Activated CD4-positive, alpha-beta T cell treated with anti-CD3 and anti-CD28 coated beads, Interleukin-2, Interleukin-4, amounts not matched to agents 100 ng/mL and 50 ng/mL, durations not matched to agents 16 hours and 8 hours (primary cell): ENCODE data around the gene SMARCA2.

Source experiments
- DNase-seq: peaks from one replicate; pipeline ENCODE4 v3.0.0-alpha.2; 2020; ENCODE audit warnings: low spot score

Gene SMARCA2

GRCh38 chr9:2015581-2016407 lies 647 bp downstream of the SMARCA2 start:
- DNase-seq = peak; percentile 43

GRCh38 chr9:2016408-2017330 lies 1.5 kb downstream of the SMARCA2 start:
- peak; percentile 50 for DNase-seq

DNA sequence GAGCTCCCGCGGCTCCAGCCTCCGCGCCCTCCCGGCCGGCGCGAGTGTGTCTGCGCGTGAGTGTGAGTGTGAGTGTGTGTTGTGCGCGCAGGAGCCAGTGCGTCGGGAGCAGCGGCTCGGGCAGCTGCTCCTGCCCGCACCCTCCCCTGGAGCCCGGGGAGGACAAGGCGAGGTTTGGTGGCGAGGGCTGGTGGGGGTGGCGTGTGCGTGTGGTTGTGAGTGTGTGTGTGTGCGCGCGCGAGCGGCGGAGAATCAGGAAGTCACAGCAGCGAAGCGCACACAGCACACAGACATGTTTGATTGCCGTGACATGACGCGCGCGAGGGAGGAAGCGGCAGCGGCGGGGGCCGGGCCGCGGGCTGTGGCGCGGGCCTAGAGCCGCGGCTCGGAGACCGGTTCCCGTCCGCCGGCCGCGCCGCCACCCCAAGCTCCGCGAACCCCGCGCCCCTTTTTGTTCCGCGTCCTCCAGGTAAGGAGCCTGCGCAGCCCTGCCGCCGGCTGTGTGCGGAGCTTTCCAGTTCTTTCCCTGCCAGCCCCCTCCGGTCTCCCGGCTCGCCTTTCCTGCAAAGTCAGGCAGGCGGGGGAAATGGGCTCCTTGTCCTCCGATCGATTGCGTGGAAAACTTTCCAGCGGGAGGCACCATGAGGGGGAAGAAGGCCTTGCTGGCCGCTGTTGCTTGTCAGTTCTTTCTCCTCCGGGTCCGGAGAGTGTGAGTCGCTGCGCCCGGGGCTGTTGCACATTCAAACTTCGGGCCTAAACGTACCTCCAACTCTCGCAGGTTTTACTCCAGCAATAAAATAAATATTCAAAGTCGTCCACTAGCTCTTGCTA lies 2.4 kb downstream of the SMARCA2 start:
- peak; percentile 58 for DNase-seq

- peak; percentile 17 for DNase-seq
Observed at GRCh38 chr9:2018162-2018643, 3.1 kb downstream of the SMARCA2 start.

DNA sequence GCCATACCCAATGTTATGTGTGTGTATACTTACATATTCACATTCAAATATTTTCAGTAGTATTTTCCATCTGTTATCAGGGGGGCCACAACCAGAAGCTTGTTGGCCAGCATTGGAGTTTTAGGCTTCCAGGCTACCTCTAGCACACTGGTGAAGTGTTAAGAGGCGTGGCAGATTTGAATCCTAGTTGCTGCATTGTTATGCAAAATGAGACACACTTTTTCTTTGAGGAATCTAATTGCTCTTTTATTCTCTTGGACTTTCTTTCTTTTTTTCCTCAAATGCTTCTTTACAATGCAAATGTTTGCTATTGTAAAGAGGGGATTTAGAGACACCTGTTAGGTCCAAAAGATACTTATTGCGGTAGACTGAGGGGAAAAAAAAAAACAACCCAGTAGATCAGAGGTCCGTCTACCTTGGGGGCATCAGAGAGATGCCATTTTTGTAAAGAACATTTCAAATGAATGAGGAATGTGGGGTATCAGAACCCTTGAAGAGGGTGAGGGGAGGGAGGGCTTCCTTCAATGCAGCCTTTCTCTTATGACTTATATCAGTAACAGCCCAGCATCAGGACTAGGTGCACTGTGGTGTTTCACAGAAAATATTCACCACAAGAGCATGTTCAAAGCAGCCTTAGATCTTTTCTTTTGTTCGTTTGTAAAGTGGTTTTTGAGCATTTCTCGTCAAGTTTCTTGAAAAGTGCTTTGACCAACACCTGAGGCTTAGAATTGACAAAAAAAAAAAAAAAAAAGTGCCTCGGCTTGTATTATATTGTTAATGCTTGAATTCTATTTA lies 3.8 kb downstream of the SMARCA2 start:
- peak; percentile 65 for DNase-seq

DNA sequence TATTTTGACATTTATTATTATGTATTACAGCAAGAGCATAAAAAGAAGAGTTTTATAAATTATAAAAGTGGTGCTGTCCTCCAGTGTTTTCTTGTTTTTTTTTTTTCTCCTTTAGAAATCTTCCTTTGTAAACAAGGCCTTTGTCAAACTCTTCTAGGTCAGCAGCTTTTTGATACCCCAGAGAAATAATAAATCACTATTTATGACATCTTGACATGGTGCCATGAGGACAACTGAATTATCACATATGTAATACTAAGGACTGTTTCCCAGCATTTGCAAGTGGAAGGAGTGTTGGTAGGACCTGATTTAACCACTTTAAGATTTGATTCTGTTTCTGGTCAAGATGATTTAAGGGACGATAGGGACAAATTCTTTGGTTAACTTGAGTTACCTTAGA lies 4.6 kb downstream of the SMARCA2 start:
- no peak for DNase-seq

- no peak for DNase-seq
Observed at GRCh38 chr9:2021731-2022130, 6.6 kb downstream of the SMARCA2 start.

DNA sequence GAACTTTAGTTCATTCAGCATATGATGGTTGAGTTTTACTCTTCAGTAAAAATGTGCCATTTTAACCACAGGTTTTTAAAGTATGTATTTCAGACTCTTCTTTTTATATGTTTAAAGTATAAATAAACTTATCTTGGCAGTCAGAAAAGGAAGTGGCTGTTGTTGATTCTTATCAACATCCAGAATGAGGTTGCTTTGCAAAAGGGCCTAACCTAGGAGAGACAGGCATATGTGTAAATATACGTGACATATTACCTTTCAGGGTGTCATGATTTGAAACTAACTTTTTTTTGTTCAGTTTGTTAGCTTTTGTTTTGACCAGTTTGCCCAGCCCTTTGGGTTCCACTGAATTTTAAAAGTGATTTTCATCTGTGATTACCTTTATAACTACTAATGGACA lies 7.4 kb downstream of the SMARCA2 start:
- peak; percentile 68 for DNase-seq

DNA sequence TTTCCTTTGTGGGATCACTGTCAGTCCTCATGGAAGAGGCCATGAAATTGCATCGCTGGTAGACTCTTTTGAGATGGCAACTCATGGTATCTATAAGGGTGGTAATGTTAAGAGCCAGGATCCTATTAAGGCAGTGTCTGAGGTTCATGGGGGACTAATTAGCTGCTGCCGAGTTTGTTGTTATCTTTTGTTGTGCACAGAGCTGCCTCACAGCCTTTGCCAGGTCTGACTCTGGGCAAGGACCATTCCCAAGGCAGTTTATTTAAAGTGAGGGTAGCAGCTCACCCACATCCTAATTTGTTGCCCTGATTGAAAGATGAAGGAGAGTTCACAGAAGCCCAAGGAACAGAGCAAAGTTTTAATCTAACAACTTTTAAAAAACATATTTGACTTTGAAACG lies 7.9 kb downstream of the SMARCA2 start:
- DNase-seq = no peak

GRCh38 chr9:2023532-2023931 lies 8.4 kb downstream of the SMARCA2 start:
- peak; percentile 73 for DNase-seq

GRCh38 chr9:2024888-2025782 lies 10.0 kb downstream of the SMARCA2 start:
- DNase-seq = no peak

GRCh38 chr9:2026220-2026997 lies 11.3 kb downstream of the SMARCA2 start:
- no peak for DNase-seq

- no peak for DNase-seq
Observed at GRCh38 chr9:2027543-2028160, 12.5 kb downstream of the SMARCA2 start.

DNA sequence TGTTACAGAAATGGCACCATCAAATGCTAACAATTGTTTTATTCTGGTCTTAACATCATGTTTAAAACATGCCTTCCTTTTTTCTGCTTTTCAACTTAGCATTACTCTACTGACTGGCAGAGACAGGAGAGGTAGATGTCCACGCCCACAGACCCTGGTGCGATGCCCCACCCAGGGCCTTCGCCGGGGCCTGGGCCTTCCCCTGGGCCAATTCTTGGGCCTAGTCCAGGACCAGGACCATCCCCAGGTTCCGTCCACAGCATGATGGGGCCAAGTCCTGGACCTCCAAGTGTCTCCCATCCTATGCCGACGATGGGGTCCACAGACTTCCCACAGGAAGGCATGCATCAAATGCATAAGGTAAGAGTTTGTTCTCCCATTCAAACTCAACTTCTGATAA lies 13.7 kb downstream of the SMARCA2 start:
- no peak for DNase-seq

DNA sequence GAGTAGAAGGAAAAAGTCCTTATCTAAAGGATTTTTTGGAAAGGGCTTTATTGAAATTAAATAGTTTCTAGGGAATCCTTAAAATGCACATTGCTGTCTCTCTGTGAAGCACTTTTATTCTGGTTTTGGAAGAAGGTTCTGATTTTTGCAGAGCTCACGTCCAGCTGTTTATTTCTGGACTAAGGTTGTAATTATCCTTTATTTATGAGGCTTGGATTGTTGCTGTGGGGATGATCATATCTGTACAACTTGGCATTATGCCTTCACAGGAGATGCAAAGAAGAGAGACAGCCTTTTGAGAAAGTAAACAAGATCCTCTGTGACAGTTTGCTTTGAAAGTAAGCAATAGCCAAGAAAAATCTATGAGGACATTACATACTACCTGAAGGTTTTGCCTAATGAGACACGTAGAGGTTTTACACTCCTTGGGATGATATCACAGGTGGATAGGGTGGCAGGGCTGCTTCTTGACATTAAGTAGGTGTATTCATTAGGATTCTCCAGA lies 14.6 kb downstream of the SMARCA2 start:
- no peak for DNase-seq

GRCh38 chr9:2032234-2032633 lies 17.1 kb downstream of the SMARCA2 start:
- DNase-seq = no peak

DNA sequence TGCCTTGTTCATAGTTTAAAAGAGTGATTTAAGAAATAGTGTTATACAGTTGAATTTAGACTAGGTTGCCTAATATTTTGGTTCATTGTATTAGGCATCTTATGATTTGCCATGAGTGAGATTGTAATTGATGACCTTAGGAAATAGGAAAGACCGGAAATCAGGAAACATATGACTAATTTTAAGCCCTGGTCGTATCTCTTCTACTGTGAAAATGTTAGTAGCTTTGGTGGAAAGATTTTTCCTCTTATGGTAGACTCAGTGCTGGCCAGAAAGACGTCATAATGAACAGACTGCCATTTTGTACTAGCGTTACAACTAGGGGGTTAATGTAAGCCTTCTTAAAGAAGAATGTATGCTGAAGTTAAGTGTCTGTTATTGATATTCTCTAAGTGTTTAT lies 21.7 kb downstream of the SMARCA2 start:
- DNase-seq = no peak

- DNase-seq = no peak
Observed at GRCh38 chr9:2039294-2040180, 24.4 kb downstream of the SMARCA2 start.
